K562 (cell line): ENCODE data around the gene CD160.

ENCODE experiments used
- EZH2 ChIP-seq: IDR thresholded peaks from 2 replicates; pipeline ENCODE4 v1.6.1; 2012; ENCODE audit warnings: low read depth, mild to moderate bottlenecking, inconsistent platforms, low read length, borderline replicate concordance
- FOXA3 ChIP-seq, 2 experiments: fragments of 450-650 bp in 1 of 2; sonication (generic) in 1 of 2; formaldehyde crosslinking; IDR thresholded peaks in 1 of 2; conservative IDR thresholded peaks in 1 of 2; 2 replicates each; pipeline versions ENCODE4 v1.4.0 to v1.8.0; 2020 to 2022; ENCODE audit warnings: mild to moderate bottlenecking in 2 of 2, missing genetic modification reagents in 1 of 2
- KDM1A ChIP-seq, 2 experiments: fragments of 450-650 bp; IDR thresholded peaks; 2 replicates each; pipeline ENCODE4 v1.6.1; 2016; ENCODE audit warnings: mild to moderate bottlenecking in 2 of 2
- KLF6 ChIP-seq: fragments of 250-450 bp; sonication (Bioruptor Pico); IDR thresholded peaks from 2 replicates; pipeline ENCODE4 v1.4.0; 2020; ENCODE audit warnings: mild to moderate bottlenecking, moderate library complexity, borderline replicate concordance
- MED1 ChIP-seq: sonication (generic); formaldehyde crosslinking; IDR thresholded peaks from 2 replicates; pipeline ENCODE4 v1.8.1; 2023; ENCODE audit warnings: missing genetic modification reagents, borderline replicate concordance
- PHF8 ChIP-seq: fragments of 200-600 bp; sonication (generic); IDR thresholded peaks from 2 replicates; pipeline ENCODE4 v1.6.1; 2012; ENCODE audit warnings: mixed run types, mild to moderate bottlenecking, inconsistent platforms, low read length, moderate library complexity, borderline replicate concordance
- POLR2AphosphoS5 ChIP-seq: IDR thresholded peaks from 2 replicates; pipeline ENCODE4 v1.6.1; 2011; ENCODE audit warnings: mild to moderate bottlenecking, low read depth, low read length, moderate library complexity; ENCODE audit not compliant: control insufficient read depth, insufficient read depth
- ZBTB33 ChIP-seq: sonication (generic); formaldehyde crosslinking; IDR thresholded peaks from 2 replicates; pipeline ENCODE4 v1.8.1; 2023; ENCODE audit warnings: mild to moderate bottlenecking, missing genetic modification reagents
- TF ChIP-seq, protein P1 (sequence below): fragments of 250-450 bp; sonication (Bioruptor Pico); IDR thresholded peaks from 2 replicates; pipeline ENCODE4 v1.5.0; 2021; ENCODE audit warnings: mild to moderate bottlenecking, moderate library complexity
- TF ChIP-seq, protein P2 (sequence below), 3 experiments: IDR thresholded peaks in 2 of 3; conservative IDR thresholded peaks in 1 of 3; 2 replicates each; pipeline ENCODE4 v1.5.1; 2011 to 2012; ENCODE audit warnings: low read length in 3 of 3, mild to moderate bottlenecking in 3 of 3, control low read depth in 2 of 3, improper control_type of control experiment in 1 of 3, inconsistent platforms in 1 of 3, low read depth in 1 of 3, mixed read lengths in 1 of 3, moderate library complexity in 1 of 3; ENCODE audit not compliant: insufficient read depth in 2 of 3
- TF ChIP-seq, protein P3 (sequence below): fragments of 450-650 bp; formaldehyde crosslinking; IDR thresholded peaks from 2 replicates; pipeline ENCODE4 v1.4.0; 2022; ENCODE audit warnings: missing genetic modification characterization
- TF ChIP-seq, protein P4 (sequence below), 3 experiments: fragments of 200-800 bp in 1 of 3; fragments of 250-450 bp in 1 of 3; fragments of 450-650 bp in 1 of 3; sonication (Bioruptor Pico) in 1 of 3; sonication (Bioruptor generic) in 1 of 3; formaldehyde crosslinking in 1 of 3; IDR thresholded peaks; 2 replicates each; pipeline versions ENCODE4 v1.6.1 to v1.8.0; 2016 to 2022; ENCODE audit warnings: mild to moderate bottlenecking in 2 of 3, missing genetic modification characterization in 2 of 3, missing compliant biosample characterization in 1 of 3, moderate library complexity in 1 of 3
- TF ChIP-seq, protein P5 (sequence below): sonication (generic); formaldehyde crosslinking; IDR thresholded peaks from 2 replicates; pipeline ENCODE4 v1.8.0; 2022; ENCODE audit warnings: missing genetic modification reagents, mild to moderate bottlenecking, borderline replicate concordance

DNA sequence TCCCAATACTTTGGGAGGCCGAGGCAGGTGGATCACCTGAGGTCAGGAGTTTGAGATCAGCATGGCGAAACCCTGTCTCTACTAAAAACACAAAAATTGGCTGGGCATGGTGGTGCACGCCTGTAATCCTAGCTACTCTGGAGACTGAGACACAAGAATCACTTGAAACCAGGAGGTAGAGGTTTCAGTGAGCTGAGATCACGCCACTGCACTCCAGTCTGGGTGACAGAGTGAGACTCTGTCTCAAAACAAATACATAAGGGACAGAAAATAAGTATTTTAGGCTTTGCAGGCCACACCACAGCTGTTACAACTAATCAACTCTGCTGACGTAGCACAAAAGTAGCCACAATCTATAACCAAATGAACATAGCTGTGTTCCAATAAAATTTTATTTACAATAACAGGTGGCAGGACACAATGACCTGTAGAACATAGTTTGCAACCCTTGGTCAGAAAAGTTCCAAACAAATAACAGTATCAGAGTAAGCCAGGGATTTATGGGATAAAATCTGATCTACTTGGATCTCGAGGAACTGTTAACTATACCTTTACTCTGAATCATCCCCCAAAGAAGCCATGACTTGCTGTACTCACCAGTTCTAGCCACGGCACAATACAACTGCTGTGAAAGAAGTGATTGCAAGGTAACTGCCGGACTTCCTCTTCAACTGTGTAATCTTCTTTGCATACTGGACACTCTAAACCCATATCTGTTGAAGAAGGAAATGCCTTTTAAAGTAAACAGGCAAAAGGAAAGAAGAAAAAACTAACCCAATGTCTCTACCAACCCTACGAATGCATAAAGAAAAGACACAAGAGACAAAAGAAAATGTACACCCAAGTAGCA is 28.3 kb downstream of the CD160 start:
- TF ChIP-seq PHF8, result no peak
- TF ChIP-seq, protein P1, sequence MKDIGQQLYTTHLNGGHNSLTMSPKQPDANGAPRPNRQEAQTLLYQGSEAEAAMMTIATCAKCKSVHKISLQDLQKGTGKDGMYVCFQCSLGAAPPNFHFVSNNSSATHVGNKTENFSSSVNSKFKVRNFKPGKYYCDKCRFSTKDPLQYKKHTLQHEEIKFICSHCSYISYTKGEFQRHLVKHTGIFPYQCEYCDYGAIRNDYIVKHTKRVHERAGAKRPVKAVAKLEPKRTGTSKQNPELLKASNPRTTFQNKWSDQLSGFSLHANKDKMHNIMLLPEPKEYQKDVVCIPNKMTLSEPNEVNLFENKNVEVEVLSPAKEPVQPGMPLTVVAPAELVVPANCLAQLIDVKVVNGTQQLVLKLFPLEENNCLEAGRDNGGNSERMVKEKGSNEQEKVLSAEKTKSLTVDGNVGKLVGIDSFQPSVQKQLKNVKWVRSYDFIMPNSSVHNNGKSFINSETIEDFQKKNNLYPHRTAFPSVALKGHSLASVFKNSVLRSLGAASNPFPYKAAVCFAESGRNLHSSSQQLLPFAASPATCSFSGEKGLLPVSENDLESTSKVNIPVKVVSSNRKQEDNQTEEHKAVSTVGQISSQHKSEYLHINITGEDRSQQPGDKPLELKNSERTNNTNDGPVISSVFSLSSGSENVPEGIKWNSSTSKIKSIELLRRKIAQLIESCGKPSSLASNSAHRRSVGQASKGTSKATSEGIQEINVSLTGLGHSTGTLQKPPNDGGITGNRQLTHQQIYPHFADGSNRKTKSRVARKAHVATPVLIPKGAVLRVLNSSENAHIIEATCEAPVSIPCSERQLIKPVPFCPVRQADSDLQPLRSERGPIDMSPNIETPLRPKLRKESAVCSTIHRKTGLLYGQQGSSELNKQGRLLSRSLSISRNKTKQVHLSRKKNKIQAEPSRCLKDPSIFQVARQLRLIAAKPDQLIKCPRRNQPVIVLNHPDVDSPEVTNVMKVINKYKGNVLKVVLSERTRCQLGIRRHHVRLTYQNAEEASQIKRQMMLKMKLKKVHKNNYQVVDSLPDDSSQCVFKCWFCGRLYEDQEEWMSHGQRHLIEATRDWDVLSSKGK (CRISPR knock-in tag), result no peak
- TF ChIP-seq, protein P2, sequence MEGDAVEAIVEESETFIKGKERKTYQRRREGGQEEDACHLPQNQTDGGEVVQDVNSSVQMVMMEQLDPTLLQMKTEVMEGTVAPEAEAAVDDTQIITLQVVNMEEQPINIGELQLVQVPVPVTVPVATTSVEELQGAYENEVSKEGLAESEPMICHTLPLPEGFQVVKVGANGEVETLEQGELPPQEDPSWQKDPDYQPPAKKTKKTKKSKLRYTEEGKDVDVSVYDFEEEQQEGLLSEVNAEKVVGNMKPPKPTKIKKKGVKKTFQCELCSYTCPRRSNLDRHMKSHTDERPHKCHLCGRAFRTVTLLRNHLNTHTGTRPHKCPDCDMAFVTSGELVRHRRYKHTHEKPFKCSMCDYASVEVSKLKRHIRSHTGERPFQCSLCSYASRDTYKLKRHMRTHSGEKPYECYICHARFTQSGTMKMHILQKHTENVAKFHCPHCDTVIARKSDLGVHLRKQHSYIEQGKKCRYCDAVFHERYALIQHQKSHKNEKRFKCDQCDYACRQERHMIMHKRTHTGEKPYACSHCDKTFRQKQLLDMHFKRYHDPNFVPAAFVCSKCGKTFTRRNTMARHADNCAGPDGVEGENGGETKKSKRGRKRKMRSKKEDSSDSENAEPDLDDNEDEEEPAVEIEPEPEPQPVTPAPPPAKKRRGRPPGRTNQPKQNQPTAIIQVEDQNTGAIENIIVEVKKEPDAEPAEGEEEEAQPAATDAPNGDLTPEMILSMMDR (IDR thresholded peaks at IDR 0.05 in 2 of 3, conservative IDR thresholded peaks at IDR 0.05 in 1 of 3; ENCODE audit: insufficient read depth in 2 of 3, low read depth in 1 of 3, low read length in 3 of 3), result no peak
- TF ChIP-seq, protein P3, sequence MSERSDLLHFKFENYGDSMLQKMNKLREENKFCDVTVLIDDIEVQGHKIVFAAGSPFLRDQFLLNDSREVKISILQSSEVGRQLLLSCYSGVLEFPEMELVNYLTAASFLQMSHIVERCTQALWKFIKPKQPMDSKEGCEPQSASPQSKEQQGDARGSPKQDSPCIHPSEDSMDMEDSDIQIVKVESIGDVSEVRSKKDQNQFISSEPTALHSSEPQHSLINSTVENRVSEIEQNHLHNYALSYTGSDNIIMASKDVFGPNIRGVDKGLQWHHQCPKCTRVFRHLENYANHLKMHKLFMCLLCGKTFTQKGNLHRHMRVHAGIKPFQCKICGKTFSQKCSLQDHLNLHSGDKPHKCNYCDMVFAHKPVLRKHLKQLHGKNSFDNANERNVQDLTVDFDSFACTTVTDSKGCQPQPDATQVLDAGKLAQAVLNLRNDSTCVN (CRISPR knock-in tag), result no peak
- TF ChIP-seq EZH2, result no peak
- TF ChIP-seq MED1 (CRISPR knock-in tag), result no peak
- TF ChIP-seq KDM1A (IDR thresholded peaks at IDR 0.05), result no peak
- no peak for TF ChIP-seq FOXA3 (CRISPR knock-in tag; conservative IDR thresholded peaks at IDR 0.05 in 1 of 2, IDR thresholded peaks at IDR 0.05 in 1 of 2)
- TF ChIP-seq ZBTB33, result no peak
- TF ChIP-seq, protein P4, sequence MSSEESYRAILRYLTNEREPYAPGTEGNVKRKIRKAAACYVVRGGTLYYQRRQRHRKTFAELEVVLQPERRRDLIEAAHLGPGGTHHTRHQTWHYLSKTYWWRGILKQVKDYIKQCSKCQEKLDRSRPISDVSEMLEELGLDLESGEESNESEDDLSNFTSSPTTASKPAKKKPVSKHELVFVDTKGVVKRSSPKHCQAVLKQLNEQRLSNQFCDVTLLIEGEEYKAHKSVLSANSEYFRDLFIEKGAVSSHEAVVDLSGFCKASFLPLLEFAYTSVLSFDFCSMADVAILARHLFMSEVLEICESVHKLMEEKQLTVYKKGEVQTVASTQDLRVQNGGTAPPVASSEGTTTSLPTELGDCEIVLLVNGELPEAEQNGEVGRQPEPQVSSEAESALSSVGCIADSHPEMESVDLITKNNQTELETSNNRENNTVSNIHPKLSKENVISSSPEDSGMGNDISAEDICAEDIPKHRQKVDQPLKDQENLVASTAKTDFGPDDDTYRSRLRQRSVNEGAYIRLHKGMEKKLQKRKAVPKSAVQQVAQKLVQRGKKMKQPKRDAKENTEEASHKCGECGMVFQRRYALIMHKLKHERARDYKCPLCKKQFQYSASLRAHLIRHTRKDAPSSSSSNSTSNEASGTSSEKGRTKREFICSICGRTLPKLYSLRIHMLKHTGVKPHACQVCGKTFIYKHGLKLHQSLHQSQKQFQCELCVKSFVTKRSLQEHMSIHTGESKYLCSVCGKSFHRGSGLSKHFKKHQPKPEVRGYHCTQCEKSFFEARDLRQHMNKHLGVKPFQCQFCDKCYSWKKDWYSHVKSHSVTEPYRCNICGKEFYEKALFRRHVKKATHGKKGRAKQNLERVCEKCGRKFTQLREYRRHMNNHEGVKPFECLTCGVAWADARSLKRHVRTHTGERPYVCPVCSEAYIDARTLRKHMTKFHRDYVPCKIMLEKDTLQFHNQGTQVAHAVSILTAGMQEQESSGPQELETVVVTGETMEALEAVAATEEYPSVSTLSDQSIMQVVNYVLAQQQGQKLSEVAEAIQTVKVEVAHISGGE (CRISPR knock-in tag; IDR thresholded peaks at IDR 0.05), result no peak
- TF ChIP-seq POLR2AphosphoS5, result no peak
- TF ChIP-seq, protein P5, sequence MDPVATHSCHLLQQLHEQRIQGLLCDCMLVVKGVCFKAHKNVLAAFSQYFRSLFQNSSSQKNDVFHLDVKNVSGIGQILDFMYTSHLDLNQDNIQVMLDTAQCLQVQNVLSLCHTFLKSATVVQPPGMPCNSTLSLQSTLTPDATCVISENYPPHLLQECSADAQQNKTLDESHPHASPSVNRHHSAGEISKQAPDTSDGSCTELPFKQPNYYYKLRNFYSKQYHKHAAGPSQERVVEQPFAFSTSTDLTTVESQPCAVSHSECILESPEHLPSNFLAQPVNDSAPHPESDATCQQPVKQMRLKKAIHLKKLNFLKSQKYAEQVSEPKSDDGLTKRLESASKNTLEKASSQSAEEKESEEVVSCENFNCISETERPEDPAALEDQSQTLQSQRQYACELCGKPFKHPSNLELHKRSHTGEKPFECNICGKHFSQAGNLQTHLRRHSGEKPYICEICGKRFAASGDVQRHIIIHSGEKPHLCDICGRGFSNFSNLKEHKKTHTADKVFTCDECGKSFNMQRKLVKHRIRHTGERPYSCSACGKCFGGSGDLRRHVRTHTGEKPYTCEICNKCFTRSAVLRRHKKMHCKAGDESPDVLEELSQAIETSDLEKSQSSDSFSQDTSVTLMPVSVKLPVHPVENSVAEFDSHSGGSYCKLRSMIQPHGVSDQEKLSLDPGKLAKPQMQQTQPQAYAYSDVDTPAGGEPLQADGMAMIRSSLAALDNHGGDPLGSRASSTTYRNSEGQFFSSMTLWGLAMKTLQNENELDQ, result no peak
- TF ChIP-seq KLF6 (CRISPR knock-in tag), result no peak
